Esophagus squamous epithelium (tissue), 4 donors: Measurements from ENCODE around the gene PEAR1.

Source experiments
- CTCF ChIP-seq, 6 experiments: fragments of 450-650 bp in 4 of 6; fragments of 200-600 bp in 2 of 6; sonication (generic) in 2 of 6; IDR thresholded peaks; one replicate each; pipeline ENCODE4 v1.5.1; 2016 to 2019; ENCODE audit warnings: antibody characterized with exemption in 6 of 6, mild to moderate bottlenecking in 4 of 6, moderate library complexity in 4 of 6
- POLR2A ChIP-seq, 4 donors: fragments of 450-650 bp; IDR thresholded peaks; one replicate each; pipeline ENCODE4 v1.6.1; 2017; ENCODE audit warnings: antibody characterized with exemption in 4 of 4, mild to moderate bottlenecking in 4 of 4, moderate library complexity in 3 of 4

GRCh38 chr1:156894001-156894400 lies 483 bp downstream of the PEAR1 start:
- no peak for TF ChIP-seq POLR2A (IDR thresholded peaks at IDR 0.05)
- TF ChIP-seq CTCF (IDR thresholded peaks at IDR 0.05), result no peak
